Activated T-cell treated with anti-CD3 and anti-CD28 coated beads for 4 hours (primary cell): ENCODE measurements around the gene IL16.

Experiments
- DNase-seq: peaks from one replicate; pipeline ENCODE4 v3.0.0-alpha.2; 2020

The IL16 gene

DNA sequence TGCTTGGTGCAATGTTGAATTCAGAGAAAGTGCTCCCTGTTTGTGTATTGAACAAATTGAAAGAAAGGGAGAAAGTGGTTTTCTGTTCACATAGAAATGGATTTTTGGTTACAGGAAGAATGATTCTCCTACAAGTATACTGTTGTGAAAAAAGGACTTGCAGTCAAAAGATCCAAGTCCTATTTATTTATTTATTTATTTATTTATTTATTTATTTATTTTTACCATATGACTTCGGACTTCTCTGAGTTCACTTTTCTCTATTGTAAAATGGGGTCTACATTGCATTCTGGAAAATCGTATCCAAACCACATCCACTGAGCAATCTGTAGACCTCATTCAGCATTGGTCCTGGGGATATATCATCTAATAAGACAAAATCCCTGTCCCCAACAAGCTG, 81.2 kb downstream of the IL16 start:
- DNase-seq = no peak

DNA sequence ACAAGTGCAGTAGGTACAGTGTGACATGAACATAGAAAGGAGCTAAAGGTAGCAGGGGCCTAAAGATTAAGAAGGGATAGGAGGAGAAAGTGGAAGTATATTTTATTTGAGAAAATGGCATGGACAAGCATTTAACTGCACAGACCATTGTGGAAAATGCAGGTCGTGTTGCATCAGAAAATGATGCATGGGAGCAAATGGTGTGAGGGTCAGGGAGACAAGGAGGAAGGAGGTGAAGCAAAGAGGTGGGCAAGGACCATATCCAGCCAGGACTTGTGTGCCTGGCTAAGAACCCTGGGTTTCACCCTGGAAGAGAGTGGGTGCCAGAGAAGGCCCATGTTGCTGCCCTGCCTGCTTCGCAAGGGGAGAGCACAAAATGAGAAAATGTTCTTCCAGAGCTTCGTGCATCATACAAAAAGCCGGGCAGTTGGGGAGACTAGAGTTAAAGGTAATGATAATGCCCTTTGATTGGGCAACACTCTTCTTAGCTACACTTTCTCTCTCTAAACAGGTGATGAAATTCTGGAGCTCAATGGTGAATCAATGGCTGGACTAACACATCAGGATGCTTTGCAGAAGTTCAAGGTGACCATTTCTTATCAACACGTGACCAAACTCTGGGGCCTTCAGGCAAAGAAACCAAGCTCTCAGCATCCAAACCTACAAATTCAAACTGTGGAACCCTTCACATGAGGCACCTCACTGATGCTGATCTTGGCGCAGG, 81.8 kb downstream of the IL16 start:
- DNase-seq = no peak

DNA sequence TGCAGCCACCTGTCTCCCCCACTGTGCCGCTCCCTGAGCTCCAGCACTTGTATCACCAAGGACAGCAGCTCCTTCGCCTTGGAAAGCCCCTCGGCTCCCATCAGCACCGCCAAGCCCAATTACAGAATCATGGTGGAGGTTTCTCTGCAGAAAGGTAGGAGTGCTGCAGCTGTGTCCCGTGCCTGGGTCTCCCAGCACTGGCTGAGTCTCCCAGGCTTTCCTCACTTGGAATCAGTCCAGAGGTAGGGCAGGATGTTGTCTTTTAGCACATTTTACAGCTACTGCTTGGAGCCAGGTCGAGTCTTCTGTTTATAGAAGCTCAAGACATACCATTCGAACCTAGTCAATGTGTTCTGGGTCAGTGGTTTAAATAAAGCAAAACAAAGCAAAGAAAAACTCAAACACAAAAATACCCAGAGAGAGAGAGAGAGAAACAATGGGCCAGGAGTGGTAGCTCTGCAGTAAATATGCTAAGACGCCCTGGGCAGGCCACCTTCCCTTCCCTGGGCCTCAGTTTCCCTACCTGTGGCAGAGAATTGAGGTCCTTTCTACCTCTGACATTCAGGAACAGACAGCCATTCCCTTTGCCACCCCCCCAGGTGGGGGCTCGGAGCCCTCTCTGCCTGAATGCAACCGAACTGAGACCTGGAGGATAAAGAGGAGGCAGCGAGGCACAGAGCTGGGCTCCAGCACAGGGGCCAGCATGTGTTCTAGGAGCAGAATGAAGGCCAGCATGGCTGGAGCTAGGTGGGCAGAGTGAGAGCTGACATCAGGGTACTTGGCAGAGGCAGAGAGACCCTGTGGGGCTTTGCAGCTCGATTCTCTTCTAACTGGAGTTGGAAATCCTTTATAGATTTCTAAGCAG, 83.2 kb downstream of the IL16 start:
- no peak for DNase-seq

DNA sequence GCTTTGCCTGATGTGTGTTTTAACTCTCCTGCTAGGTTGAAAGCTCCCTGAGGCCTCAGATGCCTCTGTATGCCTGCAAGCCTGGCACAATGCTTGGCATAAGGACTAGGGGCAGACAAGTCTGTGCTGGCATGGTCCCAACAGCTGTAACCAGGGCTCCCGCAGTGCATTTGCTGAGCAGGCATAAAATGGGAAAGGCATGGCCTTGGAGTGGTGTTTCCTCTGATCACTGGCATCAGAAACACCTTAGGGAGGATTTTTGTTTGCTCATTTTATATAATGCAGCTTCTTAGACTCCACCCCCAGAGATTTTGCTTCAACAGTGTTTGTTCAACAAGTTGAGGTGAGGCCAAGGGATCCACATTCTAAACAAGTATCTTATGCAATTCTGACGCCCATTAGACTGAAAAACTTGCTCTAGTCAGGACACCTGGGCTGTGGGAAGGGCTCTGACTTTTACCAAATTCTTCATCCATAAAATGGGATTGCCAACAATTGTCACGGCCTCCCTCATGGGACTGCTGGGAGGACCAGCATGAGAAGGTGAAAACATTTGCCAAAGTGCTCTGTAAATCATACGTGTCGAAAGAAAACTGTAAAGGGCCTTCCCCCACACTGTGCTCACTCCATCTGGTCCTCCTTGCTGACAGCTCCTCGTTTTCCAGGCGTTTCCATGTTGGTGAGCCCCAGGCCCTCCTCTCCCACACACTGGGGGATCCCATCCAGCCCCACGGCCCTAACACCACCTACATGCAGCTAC, 84.2 kb downstream of the IL16 start:
- DNase-seq = no peak

DNA sequence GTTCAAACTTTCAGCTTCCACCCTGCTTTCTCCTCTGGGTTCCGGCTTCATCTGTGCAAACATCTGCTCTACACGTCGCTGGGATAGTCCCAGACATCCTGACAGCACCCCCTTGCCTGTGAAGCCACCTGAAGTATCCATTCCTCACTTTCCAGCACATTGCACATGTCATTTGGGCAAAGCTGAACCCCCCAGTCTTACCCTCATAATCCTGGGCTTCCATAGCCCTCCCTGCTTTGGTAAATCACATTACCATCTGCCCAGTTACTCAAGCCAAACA, 84.7 kb downstream of the IL16 start:
- DNase-seq = no peak

DNA sequence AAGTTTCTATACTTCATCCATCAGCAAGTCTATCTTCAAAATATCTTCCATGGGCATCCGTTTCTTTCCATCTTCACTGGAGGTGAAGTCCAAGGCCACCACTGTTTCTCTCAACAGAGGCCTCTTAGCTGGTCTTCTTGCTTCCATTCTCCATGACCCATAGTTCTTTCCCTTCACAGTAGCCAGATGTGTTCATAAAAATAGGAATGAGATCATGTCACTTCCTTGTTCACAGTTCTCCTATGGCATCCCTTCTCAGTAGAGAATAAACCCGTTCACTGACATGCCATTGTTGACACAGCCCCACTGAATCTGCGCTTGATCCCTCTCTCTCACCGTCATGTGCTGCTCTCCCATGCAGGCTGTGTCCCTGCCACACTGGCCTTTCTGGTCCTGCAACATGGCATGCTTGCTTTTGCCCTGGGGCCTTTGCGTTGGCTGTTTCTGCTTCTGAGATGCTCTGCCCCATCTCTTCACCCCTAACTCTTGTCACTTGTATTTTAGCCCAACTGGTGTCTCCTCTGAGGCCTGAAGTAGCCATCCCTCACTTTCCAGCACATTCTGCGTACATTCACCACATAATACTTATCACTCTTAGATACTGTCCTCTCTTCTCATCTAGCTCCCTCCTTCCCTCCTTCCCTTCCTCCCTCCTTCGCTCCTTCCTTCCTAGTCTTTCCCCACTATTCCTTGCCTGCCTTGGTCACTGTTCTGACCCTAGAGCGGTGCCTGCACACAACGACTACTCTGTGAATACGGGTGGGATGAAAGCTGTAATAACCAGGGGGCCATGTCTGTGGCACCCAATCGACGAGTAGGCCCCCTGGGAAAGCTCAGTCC, 85.3 kb downstream of the IL16 start:
- DNase-seq = no peak

DNA sequence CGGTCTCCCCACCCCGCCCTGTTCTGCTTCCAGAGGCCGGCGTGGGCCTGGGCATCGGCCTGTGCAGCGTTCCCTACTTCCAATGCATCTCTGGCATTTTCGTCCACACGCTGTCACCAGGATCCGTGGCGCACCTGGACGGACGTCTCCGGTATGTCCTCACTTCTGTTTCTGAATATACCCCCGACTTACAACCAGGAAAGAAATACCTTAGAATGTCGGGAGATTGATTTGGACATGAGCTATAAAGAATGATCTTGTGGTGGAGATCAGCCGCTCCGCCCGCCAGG, 85.9 kb downstream of the IL16 start:
- no peak for DNase-seq

DNA sequence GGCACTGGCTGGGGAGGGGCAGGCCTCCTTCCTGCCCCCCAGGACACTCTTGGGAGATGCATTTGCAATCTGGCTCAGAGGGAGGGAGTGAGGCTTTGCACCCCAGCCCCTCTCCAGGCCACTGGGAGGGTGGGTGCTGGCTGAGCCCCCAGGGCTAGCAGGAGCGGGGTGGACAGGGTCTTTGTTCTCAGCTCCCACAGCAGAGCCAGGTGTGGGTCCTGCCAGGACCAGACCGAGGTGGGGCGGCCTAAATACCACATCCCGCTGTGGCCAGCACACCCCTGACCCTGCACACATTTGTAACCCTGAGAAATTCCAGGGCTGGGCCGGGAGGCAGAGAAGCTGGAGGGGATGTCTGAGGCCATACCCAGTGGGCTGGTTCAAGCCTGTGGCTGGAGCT, 86.2 kb downstream of the IL16 start:
- DNase-seq = no peak

DNA sequence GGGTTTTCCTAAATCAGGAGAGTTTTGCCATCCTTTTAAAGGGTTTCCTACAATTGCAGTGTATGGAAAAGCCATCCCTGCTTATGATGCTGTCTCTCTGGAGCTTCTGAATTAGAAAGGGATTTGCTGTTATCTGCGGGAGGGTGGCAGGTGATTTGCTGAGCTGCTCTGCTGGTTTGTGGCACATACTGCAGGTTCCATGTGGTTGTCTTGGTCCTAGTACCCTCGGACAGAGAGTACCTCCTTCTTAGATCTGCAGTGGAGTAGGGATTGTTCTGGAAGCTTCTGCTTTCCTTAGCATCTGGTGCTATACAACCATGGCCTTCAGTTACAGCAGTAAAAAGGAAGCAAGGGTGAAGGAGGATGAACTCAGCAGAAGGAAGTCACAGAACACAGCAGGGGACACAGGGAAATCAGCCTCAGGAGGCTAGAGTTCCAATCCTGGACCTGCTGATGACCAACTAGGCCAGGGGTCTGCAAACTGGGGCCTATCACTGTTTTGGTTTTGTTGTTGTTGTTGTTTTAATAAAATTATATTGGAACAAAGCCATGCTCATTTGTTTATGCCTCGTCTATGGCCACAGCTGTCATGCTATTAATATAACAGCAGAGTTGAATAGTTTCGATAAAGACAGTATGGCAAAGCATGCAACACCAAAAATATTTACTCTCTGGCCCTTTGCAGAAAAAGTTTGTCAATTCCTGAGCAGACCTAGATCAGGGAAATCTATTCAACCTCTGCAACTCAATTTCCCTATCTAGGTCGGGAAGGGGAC, 87.8 kb downstream of the IL16 start:
- DNase-seq = no peak

DNA sequence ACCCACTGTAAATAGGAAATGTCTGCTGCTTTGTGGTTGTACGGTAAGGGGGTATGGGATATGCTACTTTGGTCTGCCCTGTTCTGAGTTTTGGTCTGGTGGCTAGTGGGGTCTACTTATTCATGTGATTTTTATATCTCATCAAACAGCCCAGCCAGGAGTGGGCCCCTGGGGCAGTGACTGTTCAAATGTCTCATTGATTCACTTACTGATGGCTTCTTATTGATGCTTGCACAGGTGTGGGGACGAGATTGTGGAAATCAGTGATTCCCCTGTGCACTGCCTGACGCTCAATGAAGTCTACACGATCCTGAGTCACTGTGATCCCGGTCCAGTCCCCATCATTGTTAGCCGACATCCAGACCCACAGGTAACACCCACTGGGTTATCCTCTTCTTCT, 88.8 kb downstream of the IL16 start:
- no peak for DNase-seq

DNA sequence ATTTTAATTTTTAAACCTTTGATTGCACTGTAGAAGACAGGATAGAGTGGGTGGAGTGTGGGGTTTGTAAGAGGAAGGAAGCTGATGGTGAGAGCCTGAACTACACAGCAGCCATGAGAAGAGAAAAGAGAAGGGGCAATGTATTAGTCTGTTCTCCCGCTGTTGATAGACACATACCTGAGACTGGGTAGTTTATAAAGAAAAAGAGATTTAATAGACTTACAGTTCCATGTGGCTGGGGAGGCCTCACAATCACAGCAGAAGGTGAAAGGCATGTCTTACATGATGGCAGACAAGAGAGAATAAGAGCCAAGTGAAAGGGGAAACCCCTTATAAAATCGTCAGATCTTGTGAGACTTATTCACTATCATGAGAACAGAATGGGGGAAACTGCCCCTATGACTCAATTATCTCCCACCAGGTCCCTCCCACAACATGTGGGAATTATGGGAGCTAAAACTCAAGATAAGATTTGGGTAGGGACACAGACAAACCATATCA, 90.0 kb downstream of the IL16 start:
- no peak for DNase-seq

DNA sequence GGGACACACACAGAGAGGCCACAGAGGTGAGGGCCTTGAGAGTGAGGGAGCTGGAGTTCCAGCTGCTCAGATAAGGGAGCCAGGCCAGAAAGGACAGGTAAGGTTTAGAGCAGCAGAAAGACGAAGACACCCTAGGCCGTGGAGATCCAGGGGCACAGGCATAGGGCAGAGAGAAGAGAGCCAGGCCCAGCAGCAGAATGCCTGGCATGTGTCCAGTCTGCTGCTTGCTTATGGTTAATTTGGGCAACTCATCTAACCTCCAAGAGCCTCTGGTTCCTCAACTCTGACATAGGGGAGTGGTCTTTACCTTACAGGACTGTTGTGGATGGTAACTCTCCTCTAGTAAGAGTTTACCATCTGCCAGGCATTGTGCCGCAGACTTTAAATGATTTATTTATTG, 91.4 kb downstream of the IL16 start:
- DNase-seq = no peak

DNA sequence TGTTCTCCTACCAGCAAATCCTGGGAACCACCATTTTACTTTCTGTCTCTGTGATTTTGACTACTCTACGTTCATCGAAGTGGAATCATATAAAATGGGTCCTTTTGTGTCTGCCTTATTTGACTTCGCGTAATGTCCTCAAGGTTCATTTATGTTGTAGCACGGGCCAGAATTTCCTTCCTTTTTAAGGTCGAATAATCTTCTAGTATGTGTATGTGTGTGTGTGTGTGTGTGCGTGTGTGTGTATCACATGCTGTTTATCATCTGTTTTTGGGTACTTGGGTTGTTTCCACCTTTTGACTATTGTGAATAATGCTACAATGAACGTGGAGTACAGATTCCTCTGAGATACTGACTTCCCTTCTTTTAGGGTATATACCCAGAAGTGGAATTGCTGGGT, 91.9 kb downstream of the IL16 start:
- DNase-seq = no peak

DNA sequence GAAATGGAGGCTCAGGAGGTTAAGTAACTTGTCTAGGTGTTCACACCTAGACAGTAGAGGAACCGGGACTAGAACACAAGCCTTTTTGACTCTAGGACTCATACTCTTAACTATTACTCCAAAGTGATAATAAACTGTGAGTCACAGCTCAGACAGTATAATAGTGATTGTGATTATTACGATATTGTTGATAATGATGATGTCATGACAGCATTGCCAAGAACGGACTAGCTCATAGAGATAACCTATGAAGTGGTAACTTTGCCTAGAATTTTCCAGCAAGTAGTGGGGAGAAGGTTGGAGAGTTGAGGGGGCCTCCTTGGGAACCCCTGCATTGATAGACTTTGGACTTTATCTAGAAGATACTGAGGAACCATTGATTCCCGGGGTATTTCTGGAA, 93.2 kb downstream of the IL16 start:
- DNase-seq = no peak

DNA sequence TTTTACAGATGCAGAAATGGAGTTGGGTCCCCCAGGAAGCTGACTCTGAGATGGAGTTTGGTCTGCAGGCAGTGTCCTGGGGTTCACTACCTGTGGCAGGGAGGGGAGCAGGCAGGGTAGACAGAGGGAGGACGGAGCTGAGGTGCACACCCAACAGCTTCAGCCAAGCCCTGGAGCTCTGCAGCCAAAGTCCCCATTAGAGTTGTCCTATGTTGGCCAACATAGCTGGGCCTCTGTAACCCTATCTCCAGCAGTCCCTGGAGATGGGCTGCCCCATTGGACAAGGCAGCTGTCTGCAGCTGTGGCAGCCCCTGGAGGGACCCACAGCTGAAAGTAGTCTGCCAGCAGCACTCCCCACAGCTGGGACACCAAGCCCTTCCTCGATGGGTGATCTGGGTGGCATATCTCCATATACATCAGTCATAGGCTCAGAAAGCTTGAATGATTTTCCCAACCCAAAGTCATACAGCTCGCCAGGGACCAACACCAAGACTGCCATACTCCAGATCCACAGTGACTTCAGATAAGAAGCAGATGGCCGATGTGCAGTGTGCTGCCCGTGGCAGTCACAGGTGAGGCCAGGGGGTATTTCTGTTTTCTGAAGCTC, 95.3 kb downstream of the IL16 start:
- DNase-seq = no peak

DNA sequence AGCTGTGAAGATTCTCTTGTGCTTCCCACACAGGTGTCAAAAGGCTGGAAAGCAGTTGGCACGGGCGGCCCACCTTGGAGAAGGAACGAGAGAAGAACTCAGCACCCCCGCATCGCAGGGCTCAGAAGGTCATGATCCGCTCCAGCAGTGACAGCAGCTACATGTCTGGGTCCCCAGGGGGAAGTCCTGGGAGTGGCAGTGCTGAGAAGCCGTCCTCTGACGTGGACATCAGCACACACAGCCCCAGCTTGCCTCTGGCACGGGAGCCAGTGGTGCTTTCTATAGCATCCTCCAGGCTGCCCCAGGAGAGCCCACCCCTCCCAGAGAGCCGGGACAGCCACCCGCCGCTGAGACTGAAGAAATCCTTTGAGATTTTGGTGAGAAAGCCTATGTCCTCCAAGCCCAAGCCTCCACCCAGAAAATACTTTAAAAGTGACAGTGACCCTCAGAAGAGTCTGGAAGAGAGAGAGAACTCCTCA, 95.9 kb downstream of the IL16 start:
- no peak for DNase-seq

DNA sequence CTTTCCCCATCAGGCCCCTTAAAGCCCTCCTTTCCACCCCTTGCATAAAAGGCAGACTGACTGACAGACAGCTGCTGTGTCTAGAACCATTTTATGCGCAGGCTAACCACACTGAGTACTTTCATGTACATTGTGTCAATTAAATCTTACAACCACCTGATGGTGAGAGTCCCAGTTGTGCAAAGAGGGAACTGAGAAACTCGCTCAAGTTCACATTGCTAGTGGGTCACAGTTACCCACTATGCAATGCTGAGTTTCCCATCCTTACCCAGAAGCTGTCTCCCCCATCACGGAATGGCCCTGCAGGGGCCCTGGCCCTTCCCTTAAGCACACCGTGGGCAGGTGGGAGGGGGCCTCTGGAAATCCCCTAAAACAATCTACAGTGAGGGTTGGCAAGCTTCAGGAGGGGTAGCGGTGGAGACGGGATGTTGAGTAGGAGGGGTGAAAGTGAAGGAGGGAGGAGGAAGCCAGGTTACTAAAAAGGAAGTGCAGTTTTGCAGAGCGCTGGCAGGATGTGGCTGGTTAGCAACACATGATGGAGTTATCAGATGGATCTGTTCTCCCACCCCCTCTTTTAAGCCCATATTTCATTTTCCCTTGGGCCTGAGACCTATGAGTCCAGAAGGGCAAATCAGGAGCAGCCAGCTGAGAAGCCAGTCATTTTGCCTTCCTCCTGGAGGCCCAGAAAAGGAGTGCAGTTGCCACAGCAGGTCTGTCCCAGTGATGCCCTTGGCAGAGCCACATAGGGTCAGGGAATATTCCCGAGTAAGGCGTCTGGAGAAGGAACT, 97.2 kb downstream of the IL16 start:
- DNase-seq = peak; percentile 56

DNA sequence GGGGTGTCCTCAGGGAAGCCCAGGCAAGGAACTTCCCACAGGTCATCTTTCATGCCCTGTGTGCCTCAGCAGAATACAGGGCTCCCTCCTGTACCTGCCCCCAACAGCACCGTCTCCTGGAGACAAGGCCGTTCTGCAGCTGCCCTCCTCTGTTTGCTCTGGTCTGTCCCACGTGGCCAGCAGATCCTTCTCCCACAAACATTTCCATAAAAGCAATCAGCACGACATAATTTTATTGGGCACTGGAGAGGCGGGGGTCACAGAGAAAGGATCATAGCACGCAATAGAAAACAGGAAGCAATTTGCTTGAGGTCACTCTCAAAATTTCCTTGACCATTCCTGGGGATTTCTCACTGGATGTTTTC, 97.8 kb downstream of the IL16 start:
- DNase-seq = no peak

DNA sequence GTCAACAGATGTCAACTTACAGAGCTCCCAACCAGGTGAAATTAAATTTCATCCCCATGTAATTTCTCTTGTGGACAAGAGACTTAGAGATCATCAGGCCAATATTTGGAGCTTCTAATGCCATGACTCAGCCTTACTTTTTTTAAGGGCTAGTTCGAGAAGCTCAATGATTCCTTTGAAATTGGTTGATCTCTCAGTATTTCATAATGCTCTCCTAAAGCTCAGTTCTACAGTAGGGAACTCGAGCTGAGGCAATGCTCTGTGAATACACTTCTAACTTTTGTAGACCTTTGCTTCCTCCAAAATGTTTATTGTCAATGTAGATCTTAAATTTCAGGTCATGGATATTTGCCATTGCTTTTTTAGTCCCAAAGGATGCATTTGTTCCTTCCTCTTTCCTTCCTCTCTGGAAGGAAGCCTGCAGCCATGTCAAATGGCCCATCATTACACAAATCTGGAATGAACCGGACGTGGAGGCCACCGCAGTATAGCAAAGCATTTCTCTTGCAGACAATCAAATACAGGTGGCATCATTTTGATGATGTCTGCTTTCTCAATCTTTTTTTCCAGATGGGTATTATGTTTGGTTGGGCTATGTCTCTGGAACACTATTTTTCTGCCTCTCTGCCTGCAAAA, 98.9 kb downstream of the IL16 start:
- no peak for DNase-seq

DNA sequence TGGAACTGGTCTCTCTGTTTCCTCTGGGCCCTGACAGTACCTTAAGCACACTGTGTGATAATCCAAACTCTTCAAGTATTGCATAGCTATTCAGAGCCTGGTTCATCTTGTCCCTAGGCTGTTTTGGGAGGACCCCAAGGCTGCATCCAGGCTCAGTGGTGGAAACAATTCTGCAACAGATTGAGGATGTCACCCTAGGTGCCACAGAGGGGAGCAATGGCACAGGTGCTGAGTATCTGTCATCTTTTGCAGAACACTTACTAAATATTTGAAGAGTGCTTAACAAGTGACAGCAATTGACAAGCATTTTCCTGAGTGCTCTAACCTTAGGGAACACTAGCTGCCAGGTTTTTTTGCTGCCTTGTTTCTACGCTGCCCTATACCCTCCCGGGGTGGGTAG, 99.5 kb downstream of the IL16 start:
- no peak for DNase-seq
